Measurements from ENCODE around the gene CNNM4.

CNNM4 gene

GRCh38 chr2:96822786-96823185, 62.1 kb downstream of the CNNM4 start:
- peaks cover 38% of the 10 kb centered on the region for H3K4me1 Mint-ChIP-seq
- H3K4me3 Mint-ChIP-seq, result no peak overlapping the region
- no peaks in the 10 kb centered on the region for H3K27me3 Mint-ChIP-seq
- peaks cover 19% of the 10 kb centered on the region for H3K36me3 Mint-ChIP-seq (ENCODE audit: low read depth)
- DNase-seq, result no peak
- H3K9me3 Mint-ChIP-seq, result no peaks in the 10 kb centered on the region
- no peak for ATAC-seq
- no peak overlapping the region for H3K27ac Mint-ChIP-seq

GRCh38 chr2:96823198-96823597, 62.5 kb downstream of the CNNM4 start:
- DNase-seq (no peak), ATAC-seq (no peak)
- Mint-ChIP-seq H3K27ac (no peak overlapping the region), H3K4me3 (no peak overlapping the region), H3K36me3 (ENCODE audit: low read depth) (peaks cover 16% of the 10 kb centered on the region), H3K27me3 (no peaks in the 10 kb centered on the region), H3K4me1 (peaks cover 34% of the 10 kb centered on the region), H3K9me3 (no peaks in the 10 kb centered on the region)

GRCh38 chr2:96824079-96824870, 63.6 kb downstream of the CNNM4 start:
- ATAC-seq (no peak), DNase-seq (no peak)
- Mint-ChIP-seq H3K27ac (no peak overlapping the region), H3K4me1 (peaks cover 23% of the 10 kb centered on the region), H3K9me3 (no peaks in the 10 kb centered on the region), H3K36me3 (ENCODE audit: low read depth) (peaks cover 15% of the 10 kb centered on the region), H3K27me3 (no peaks in the 10 kb centered on the region), H3K4me3 (no peak overlapping the region)

GRCh38 chr2:96825057-96825456, 64.4 kb downstream of the CNNM4 start:
- no peak overlapping the region for H3K4me3 Mint-ChIP-seq
- no peaks in the 10 kb centered on the region for H3K27me3 Mint-ChIP-seq
- H3K27ac Mint-ChIP-seq, result no peak overlapping the region
- H3K4me1 Mint-ChIP-seq, result peaks cover 15% of the 10 kb centered on the region
- ATAC-seq, result no peak
- DNase-seq, result no peak
- H3K9me3 Mint-ChIP-seq, result no peaks in the 10 kb centered on the region
- H3K36me3 Mint-ChIP-seq (ENCODE audit: low read depth), result peaks cover 19% of the 10 kb centered on the region

- Mint-ChIP-seq H3K27ac (no peak overlapping the region), H3K27me3 (no peaks in the 10 kb centered on the region), H3K9me3 (no peaks in the 10 kb centered on the region), H3K36me3 (ENCODE audit: low read depth) (peaks cover 21% of the 10 kb centered on the region), H3K4me3 (no peak overlapping the region), H3K4me1 (peaks cover under 1% of the 10 kb centered on the region)
- DNase-seq (no peak), ATAC-seq (no peak)
These were observed 66.0 kb downstream of the CNNM4 start for GRCh38 chr2:96826546-96827278.

GRCh38 chr2:96828436-96828835, 67.7 kb downstream of the CNNM4 start:
- H3K27ac Mint-ChIP-seq, result no peak overlapping the region
- no peaks in the 10 kb centered on the region for H3K9me3 Mint-ChIP-seq
- H3K4me1 Mint-ChIP-seq, result no peaks in the 10 kb centered on the region
- DNase-seq (no peak), ATAC-seq (no peak)
- H3K36me3 Mint-ChIP-seq (ENCODE audit: low read depth), result peaks cover 24% of the 10 kb centered on the region
- no peak overlapping the region for H3K4me3 Mint-ChIP-seq
- H3K27me3 Mint-ChIP-seq, result no peaks in the 10 kb centered on the region

- H3K4me3 Mint-ChIP-seq, result no peak overlapping the region
- no peaks in the 10 kb centered on the region for H3K27me3 Mint-ChIP-seq
- no peaks in the 10 kb centered on the region for H3K4me1 Mint-ChIP-seq
- no peak overlapping the region for H3K27ac Mint-ChIP-seq
- no peaks in the 10 kb centered on the region for H3K9me3 Mint-ChIP-seq
- H3K36me3 Mint-ChIP-seq (ENCODE audit: low read depth), result peaks cover 24% of the 10 kb centered on the region
- DNase-seq, result no peak
- ATAC-seq, result no peak
These were observed 68.2 kb downstream of the CNNM4 start for GRCh38 chr2:96828874-96829273.

- Mint-ChIP-seq H3K4me1 (no peaks in the 10 kb centered on the region), H3K9me3 (no peaks in the 10 kb centered on the region), H3K27ac (no peak overlapping the region), H3K27me3 (no peaks in the 10 kb centered on the region), H3K4me3 (no peak overlapping the region), H3K36me3 (ENCODE audit: low read depth) (peaks cover 25% of the 10 kb centered on the region)
- DNase-seq, result no peak
- ATAC-seq, result peak; percentile 23
These were observed 69.4 kb downstream of the CNNM4 start for GRCh38 chr2:96830044-96830562.

GRCh38 chr2:96831679-96832078, 71.0 kb downstream of the CNNM4 start:
- no peaks in the 10 kb centered on the region for H3K4me1 Mint-ChIP-seq
- no peaks in the 10 kb centered on the region for H3K9me3 Mint-ChIP-seq
- peak; percentile 13 for ATAC-seq
- H3K4me3 Mint-ChIP-seq, result no peak overlapping the region
- no peak overlapping the region for H3K27ac Mint-ChIP-seq
- no peaks in the 10 kb centered on the region for H3K27me3 Mint-ChIP-seq
- H3K36me3 Mint-ChIP-seq (ENCODE audit: low read depth), result peaks cover 26% of the 10 kb centered on the region
- DNase-seq, result no peak

GRCh38 chr2:96832408-96832753, 71.7 kb downstream of the CNNM4 start:
- DNase-seq (no peak), ATAC-seq (no peak)
- peaks cover 28% of the 10 kb centered on the region for H3K36me3 Mint-ChIP-seq (ENCODE audit: low read depth)
- H3K9me3 Mint-ChIP-seq, result no peaks in the 10 kb centered on the region
- no peak overlapping the region for H3K4me3 Mint-ChIP-seq
- no peaks in the 10 kb centered on the region for H3K4me1 Mint-ChIP-seq
- no peak overlapping the region for H3K27ac Mint-ChIP-seq
- H3K27me3 Mint-ChIP-seq, result no peaks in the 10 kb centered on the region

GRCh38 chr2:96832754-96833507, 72.2 kb downstream of the CNNM4 start:
- no peak for DNase-seq
- H3K9me3 Mint-ChIP-seq, result no peaks in the 10 kb centered on the region
- no peaks in the 10 kb centered on the region for H3K4me1 Mint-ChIP-seq
- H3K27me3 Mint-ChIP-seq, result no peaks in the 10 kb centered on the region
- no peak overlapping the region for H3K4me3 Mint-ChIP-seq
- peaks cover 27% of the 10 kb centered on the region for H3K36me3 Mint-ChIP-seq (ENCODE audit: low read depth)
- no peak for ATAC-seq
- no peak overlapping the region for H3K27ac Mint-ChIP-seq

- ATAC-seq (no peak), DNase-seq (no peak)
- Mint-ChIP-seq H3K4me3 (no peak overlapping the region), H3K9me3 (no peaks in the 10 kb centered on the region), H3K27ac (no peak overlapping the region), H3K27me3 (no peaks in the 10 kb centered on the region), H3K36me3 (ENCODE audit: low read depth) (peaks cover 19% of the 10 kb centered on the region), H3K4me1 (peaks cover 10% of the 10 kb centered on the region)
These were observed 75.1 kb downstream of the CNNM4 start for GRCh38 chr2:96835830-96836229.

GRCh38 chr2:96837575-96837974, 76.9 kb downstream of the CNNM4 start:
- Mint-ChIP-seq H3K27ac (no peak overlapping the region), H3K27me3 (no peaks in the 10 kb centered on the region), H3K4me3 (no peak overlapping the region), H3K9me3 (no peaks in the 10 kb centered on the region), H3K4me1 (peaks cover 10% of the 10 kb centered on the region), H3K36me3 (ENCODE audit: low read depth) (peaks cover 13% of the 10 kb centered on the region)
- no peak for DNase-seq
- no peak for ATAC-seq

GRCh38 chr2:96838345-96839292, 77.9 kb downstream of the CNNM4 start:
- H3K4me1 Mint-ChIP-seq, result peaks cover 10% of the 10 kb centered on the region
- peaks cover 13% of the 10 kb centered on the region for H3K36me3 Mint-ChIP-seq (ENCODE audit: low read depth)
- DNase-seq (no peak), ATAC-seq (no peak)
- no peaks in the 10 kb centered on the region for H3K9me3 Mint-ChIP-seq
- peak overlapping the region; percentile 38 for H3K4me3 Mint-ChIP-seq
- H3K27ac Mint-ChIP-seq, result no peak overlapping the region
- no peaks in the 10 kb centered on the region for H3K27me3 Mint-ChIP-seq

All from activated naive CD8-positive, alpha-beta T cell treated with anti-CD3 and anti-CD28 coated beads, Interleukin-2, amount 50 U/mL, for 24 hours (primary cell).